ENCODE measurements around the gene GALNT18. TPM values are rescaled to one million over a fixed set of nuclear protein-coding genes. Genes with fewer than 3 reads are reported as not detected.

The GALNT18 gene
- total and polyA plus RNA-seq, 2 experiments from 2014 or later, result 4.3 to 10.8 TPM

DNA sequence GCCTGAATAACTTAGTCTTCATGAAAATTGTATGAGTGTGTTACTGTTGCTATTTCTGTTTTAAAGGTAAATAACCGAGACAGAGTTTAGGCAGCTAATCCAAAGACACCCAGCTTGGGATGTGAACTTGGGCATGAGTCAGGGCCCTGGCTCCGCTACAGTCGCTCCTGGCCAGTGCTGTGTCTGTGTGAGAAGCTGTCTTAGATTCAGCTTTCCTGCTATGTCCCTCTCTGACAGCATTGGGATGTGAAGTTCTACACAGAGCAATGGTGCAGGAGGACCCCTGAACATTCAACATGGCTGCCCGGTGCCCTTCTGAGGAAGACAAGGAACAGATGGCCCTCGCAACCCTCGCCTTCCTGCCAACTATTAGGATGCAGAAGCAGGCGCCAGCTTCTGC lies 49.4 kb downstream of the GALNT18 start:
- Histone ChIP-seq H3F3A (replicated peaks; ENCODE audit: low read depth) (no peaks in the 10 kb centered on the region), H3K9me2 (ENCODE audit: insufficient read depth) (no peaks in the 10 kb centered on the region; the same call in 1 of the 2 replicates), H3K4me1 (ENCODE audit: insufficient read depth) (no peaks in the 10 kb centered on the region), H3K4me3 (no peak overlapping the region), H3K27ac (ENCODE audit: low read depth) (no peak overlapping the region), H3K79me2 (replicated peaks; ENCODE audit: insufficient read depth) (no peaks in the 10 kb centered on the region), H3K27me3 (ENCODE audit: insufficient read depth) (no peaks in the 10 kb centered on the region), H3K4me2 (no peak overlapping the region), H4K20me1 (replicated peaks; ENCODE audit: insufficient read depth) (no peaks in the 10 kb centered on the region), H3K36me3 (ENCODE audit: insufficient read depth) (no peaks in the 10 kb centered on the region), H2AFZ (no peak overlapping the region)
- no peak for ATAC-seq
- no peak for DNase-seq (ENCODE audit: low spot score)
- no peaks in the 10 kb centered on the region for H3K36me3 Mint-ChIP-seq (ENCODE audit: low read depth)
- H3K9me3 Mint-ChIP-seq, result no peaks in the 10 kb centered on the region
- H3K4me1 Mint-ChIP-seq, result no peaks in the 10 kb centered on the region; the same call in 2 of the 3 replicates
- no peak overlapping the region for H3K27ac Mint-ChIP-seq
- no peak overlapping the region for H3K4me3 Mint-ChIP-seq
- TF ChIP-seq, protein P1, sequence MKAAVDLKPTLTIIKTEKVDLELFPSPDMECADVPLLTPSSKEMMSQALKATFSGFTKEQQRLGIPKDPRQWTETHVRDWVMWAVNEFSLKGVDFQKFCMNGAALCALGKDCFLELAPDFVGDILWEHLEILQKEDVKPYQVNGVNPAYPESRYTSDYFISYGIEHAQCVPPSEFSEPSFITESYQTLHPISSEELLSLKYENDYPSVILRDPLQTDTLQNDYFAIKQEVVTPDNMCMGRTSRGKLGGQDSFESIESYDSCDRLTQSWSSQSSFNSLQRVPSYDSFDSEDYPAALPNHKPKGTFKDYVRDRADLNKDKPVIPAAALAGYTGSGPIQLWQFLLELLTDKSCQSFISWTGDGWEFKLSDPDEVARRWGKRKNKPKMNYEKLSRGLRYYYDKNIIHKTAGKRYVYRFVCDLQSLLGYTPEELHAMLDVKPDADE (IDR thresholded peaks at IDR 0.05), result no peak
- TF ChIP-seq STAT1 (IDR thresholded peaks at IDR 0.05; ENCODE audit: unreplicated experiment), result no peak
- no peak for TF ChIP-seq EZH2phosphoT487 (IDR thresholded peaks at IDR 0.05; ENCODE audit: unreplicated experiment)
- TF ChIP-seq CREB1 (CRISPR knock-in tag; IDR thresholded peaks at IDR 0.05; ENCODE audit: low read depth), result no peak
- no peak for TF ChIP-seq JUNB (IDR thresholded peaks at IDR 0.05; ENCODE audit: unreplicated experiment)
- TF ChIP-seq ZNF331 (CRISPR knock-in tag; IDR thresholded peaks at IDR 0.05; ENCODE audit: low read depth), result no peak
- TF ChIP-seq, protein P2, sequence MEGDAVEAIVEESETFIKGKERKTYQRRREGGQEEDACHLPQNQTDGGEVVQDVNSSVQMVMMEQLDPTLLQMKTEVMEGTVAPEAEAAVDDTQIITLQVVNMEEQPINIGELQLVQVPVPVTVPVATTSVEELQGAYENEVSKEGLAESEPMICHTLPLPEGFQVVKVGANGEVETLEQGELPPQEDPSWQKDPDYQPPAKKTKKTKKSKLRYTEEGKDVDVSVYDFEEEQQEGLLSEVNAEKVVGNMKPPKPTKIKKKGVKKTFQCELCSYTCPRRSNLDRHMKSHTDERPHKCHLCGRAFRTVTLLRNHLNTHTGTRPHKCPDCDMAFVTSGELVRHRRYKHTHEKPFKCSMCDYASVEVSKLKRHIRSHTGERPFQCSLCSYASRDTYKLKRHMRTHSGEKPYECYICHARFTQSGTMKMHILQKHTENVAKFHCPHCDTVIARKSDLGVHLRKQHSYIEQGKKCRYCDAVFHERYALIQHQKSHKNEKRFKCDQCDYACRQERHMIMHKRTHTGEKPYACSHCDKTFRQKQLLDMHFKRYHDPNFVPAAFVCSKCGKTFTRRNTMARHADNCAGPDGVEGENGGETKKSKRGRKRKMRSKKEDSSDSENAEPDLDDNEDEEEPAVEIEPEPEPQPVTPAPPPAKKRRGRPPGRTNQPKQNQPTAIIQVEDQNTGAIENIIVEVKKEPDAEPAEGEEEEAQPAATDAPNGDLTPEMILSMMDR (conservative IDR thresholded peaks at IDR 0.05; ENCODE audit: low read depth in 2 of 2), result no peak
- TF ChIP-seq ZNF114 (CRISPR knock-in tag; IDR thresholded peaks at IDR 0.05), result no peak
- TF ChIP-seq, protein P3, sequence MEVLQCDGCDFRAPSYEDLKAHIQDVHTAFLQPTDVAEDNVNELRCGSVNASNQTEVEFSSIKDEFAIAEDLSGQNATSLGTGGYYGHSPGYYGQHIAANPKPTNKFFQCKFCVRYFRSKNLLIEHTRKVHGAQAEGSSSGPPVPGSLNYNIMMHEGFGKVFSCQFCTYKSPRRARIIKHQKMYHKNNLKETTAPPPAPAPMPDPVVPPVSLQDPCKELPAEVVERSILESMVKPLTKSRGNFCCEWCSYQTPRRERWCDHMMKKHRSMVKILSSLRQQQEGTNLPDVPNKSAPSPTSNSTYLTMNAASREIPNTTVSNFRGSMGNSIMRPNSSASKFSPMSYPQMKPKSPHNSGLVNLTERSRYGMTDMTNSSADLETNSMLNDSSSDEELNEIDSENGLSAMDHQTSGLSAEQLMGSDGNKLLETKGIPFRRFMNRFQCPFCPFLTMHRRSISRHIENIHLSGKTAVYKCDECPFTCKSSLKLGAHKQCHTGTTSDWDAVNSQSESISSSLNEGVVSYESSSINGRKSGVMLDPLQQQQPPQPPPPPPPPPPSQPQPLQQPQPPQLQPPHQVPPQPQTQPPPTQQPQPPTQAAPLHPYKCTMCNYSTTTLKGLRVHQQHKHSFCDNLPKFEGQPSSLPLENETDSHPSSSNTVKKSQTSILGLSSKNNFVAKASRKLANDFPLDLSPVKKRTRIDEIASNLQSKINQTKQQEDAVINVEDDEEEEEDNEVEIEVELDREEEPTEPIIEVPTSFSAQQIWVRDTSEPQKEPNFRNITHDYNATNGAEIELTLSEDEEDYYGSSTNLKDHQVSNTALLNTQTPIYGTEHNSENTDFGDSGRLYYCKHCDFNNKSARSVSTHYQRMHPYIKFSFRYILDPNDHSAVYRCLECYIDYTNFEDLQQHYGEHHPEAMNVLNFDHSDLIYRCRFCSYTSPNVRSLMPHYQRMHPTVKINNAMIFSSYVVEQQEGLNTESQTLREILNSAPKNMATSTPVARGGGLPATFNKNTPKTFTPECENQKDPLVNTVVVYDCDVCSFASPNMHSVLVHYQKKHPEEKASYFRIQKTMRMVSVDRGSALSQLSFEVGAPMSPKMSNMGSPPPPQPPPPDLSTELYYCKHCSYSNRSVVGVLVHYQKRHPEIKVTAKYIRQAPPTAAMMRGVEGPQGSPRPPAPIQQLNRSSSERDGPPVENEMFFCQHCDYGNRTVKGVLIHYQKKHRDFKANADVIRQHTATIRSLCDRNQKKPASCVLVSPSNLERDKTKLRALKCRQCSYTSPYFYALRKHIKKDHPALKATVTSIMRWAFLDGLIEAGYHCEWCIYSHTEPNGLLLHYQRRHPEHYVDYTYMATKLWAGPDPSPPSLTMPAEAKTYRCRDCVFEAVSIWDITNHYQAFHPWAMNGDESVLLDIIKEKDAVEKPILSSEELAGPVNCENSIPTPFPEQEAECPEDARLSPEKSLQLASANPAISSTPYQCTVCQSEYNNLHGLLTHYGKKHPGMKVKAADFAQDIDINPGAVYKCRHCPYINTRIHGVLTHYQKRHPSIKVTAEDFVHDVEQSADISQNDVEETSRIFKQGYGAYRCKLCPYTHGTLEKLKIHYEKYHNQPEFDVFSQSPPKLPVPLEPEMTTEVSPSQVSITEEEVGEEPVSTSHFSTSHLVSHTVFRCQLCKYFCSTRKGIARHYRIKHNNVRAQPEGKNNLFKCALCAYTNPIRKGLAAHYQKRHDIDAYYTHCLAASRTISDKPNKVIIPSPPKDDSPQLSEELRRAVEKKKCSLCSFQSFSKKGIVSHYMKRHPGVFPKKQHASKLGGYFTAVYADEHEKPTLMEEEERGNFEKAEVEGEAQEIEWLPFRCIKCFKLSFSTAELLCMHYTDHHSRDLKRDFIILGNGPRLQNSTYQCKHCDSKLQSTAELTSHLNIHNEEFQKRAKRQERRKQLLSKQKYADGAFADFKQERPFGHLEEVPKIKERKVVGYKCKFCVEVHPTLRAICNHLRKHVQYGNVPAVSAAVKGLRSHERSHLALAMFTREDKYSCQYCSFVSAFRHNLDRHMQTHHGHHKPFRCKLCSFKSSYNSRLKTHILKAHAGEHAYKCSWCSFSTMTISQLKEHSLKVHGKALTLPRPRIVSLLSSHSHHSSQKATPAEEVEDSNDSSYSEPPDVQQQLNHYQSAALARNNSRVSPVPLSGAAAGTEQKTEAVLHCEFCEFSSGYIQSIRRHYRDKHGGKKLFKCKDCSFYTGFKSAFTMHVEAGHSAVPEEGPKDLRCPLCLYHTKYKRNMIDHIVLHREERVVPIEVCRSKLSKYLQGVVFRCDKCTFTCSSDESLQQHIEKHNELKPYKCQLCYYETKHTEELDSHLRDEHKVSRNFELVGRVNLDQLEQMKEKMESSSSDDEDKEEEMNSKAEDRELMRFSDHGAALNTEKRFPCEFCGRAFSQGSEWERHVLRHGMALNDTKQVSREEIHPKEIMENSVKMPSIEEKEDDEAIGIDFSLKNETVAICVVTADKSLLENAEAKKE (CRISPR knock-in tag; IDR thresholded peaks at IDR 0.05), result no peak
- no peaks in the 10 kb centered on the region for H3K27me3 Mint-ChIP-seq (ENCODE audit: insufficient read depth, low read depth, poor library complexity)
